Smooth muscle cell (in vitro differentiated cells): Measurements from ENCODE around the gene PPIL3. TPM values are rescaled to one million over a fixed set of nuclear protein-coding genes. Genes with fewer than 3 reads are reported as not detected.

Experiments used
- DNase-seq: peaks from one replicate; lab custom pipeline; 2025; ENCODE audit not compliant: unreplicated experiment; lab: John Stamatoyannopoulos, UW
- H2AFZ ChIP-seq: fragments of 200-600 bp; sonication (generic); 2 replicates; pipeline ENCODE4 v1.6.0; 2016; ENCODE audit warnings: antibody characterized with exemption, low read depth, mild to moderate bottlenecking
- H3F3A ChIP-seq: fragments of 200-600 bp; sonication (generic); 2 replicates; pipeline ENCODE4 v1.6.0; 2017; ENCODE audit warnings: antibody characterized with exemption, low read depth
- H3K27ac ChIP-seq: fragments of 200-600 bp; sonication (generic); 2 replicates; pipeline ENCODE4 v1.5.1; 2016; ENCODE audit warnings: low read depth, mild to moderate bottlenecking
- H3K27me3 ChIP-seq: fragments of 200-600 bp; sonication (generic); 2 replicates; pipeline ENCODE4 v1.6.1; 2016; ENCODE audit warnings: low read depth, mild to moderate bottlenecking
- H3K36me3 ChIP-seq: fragments of 200-600 bp; sonication (generic); 2 replicates; pipeline ENCODE4 v1.5.1; 2016; ENCODE audit warnings: low read depth
- H3K4me1 ChIP-seq: fragments of 200-600 bp; sonication (generic); 2 replicates; pipeline ENCODE4 v1.5.1; 2016; ENCODE audit warnings: low read depth
- H3K4me2 ChIP-seq: fragments of 200-600 bp; sonication (generic); 2 replicates; pipeline ENCODE4 v1.6.0; 2016; ENCODE audit warnings: mild to moderate bottlenecking
- H3K4me3 ChIP-seq: fragments of 200-600 bp; sonication (generic); 2 replicates; pipeline ENCODE4 v1.5.1; 2016; ENCODE audit warnings: mild to moderate bottlenecking
- H3K79me2 ChIP-seq: fragments of 200-600 bp; sonication (generic); 2 replicates; pipeline ENCODE4 v1.6.0; 2016; ENCODE audit warnings: low read depth, mild to moderate bottlenecking
- H3K9ac ChIP-seq: fragments of 200-600 bp; sonication (generic); 2 replicates; pipeline ENCODE4 v1.6.0; 2016; ENCODE audit warnings: low read depth
- H3K9me3 ChIP-seq: fragments of 200-600 bp; sonication (generic); replicated peaks from 2 replicates; pipeline ENCODE4 v1.5.1; 2016; ENCODE audit warnings: low read depth
- H4K20me1 ChIP-seq: fragments of 200-600 bp; sonication (generic); 2 replicates; pipeline ENCODE4 v1.6.0; 2016; ENCODE audit warnings: low read depth
- CTCF ChIP-seq: fragments of 200-600 bp; sonication (generic); IDR thresholded peaks from 2 replicates; pipeline ENCODE4 v1.5.1; 2017; ENCODE audit warnings: borderline replicate concordance, mild to moderate bottlenecking, antibody characterized with exemption; ENCODE audit not compliant: insufficient read depth, poor library complexity, severe bottlenecking
- WGBS: methylation state at CpG from one replicate; pipeline ENCODE4 v1.1.7; 2016; ENCODE audit warnings: low lambda C conversion rate; 5-methylcytosine and 5-hydroxymethylcytosine counted together
- polyA plus RNA-seq: library from polyadenylated mRNA; unstranded; fragments of >200 nt; fragmentation: Nextera tagmentation; extraction: Ambion mirVana; gene quantifications from 2 replicates; pipeline ENCODE4 v1.2.1, GENCODE V29; 2016
- total RNA-seq: library from RNA; depleted of rRNA; stranded (reverse); fragments of >200 nt; gene quantifications from 2 replicates; pipeline ENCODE4 v1.2.3, GENCODE V29; 2014

PPIL3 gene
- total and polyA plus RNA-seq, 2 experiments from 2014 or later, result 42.5 to 70.1 TPM

- Histone ChIP-seq H2AFZ (no peak overlapping the region), H3K27me3 (no peaks in the 10 kb centered on the region), H3K9me3 (no peaks in the 10 kb centered on the region), H3K4me2 (no peak overlapping the region), H3K4me1 (no peaks in the 10 kb centered on the region), H4K20me1 (peaks cover 24% of the 10 kb centered on the region), H3K27ac (no peak overlapping the region), H3K79me2 (no peaks in the 10 kb centered on the region), H3F3A (peaks cover 23% of the 10 kb centered on the region), H3K4me3 (no peak overlapping the region), H3K36me3 (peaks cover 10% of the 10 kb centered on the region), H3K9ac (no peak overlapping the region)
- no peak for TF ChIP-seq CTCF
- WGBS, result 92% methylated on average over 4 of the region's 4 CpGs
- DNase-seq, result no peak
Observed at GRCh38 chr2:200847939-200848338, 40.9 kb downstream of the PPIL3 start.

GRCh38 chr2:200847269-200847668, 41.6 kb downstream of the PPIL3 start:
- H3K4me1 ChIP-seq, result no peaks in the 10 kb centered on the region
- peaks cover 16% of the 10 kb centered on the region for H3F3A ChIP-seq
- no peak overlapping the region for H3K27ac ChIP-seq
- no peak overlapping the region for H2AFZ ChIP-seq
- H3K4me3 ChIP-seq, result no peak overlapping the region
- H3K36me3 ChIP-seq, result peaks cover 3% of the 10 kb centered on the region
- H3K4me2 ChIP-seq, result no peak overlapping the region
- H3K79me2 ChIP-seq, result no peaks in the 10 kb centered on the region
- no peak for TF ChIP-seq CTCF
- H3K27me3 ChIP-seq, result no peaks in the 10 kb centered on the region
- peaks cover 17% of the 10 kb centered on the region for H4K20me1 ChIP-seq
- no peak overlapping the region for H3K9ac ChIP-seq
- no peak for DNase-seq
- H3K9me3 ChIP-seq, result no peaks in the 10 kb centered on the region

GRCh38 chr2:200845669-200846325, 43.1 kb downstream of the PPIL3 start:
- TF ChIP-seq CTCF, result no peak
- no peak overlapping the region for H3K27ac ChIP-seq
- no peaks in the 10 kb centered on the region for H3K79me2 ChIP-seq
- no peak overlapping the region for H3K9ac ChIP-seq
- no peaks in the 10 kb centered on the region for H3K36me3 ChIP-seq
- 91% methylated on average over 10 of the region's 10 CpGs for WGBS
- H2AFZ ChIP-seq, result no peak overlapping the region
- DNase-seq, result no peak
- H3K9me3 ChIP-seq, result no peaks in the 10 kb centered on the region
- no peak overlapping the region for H3K4me2 ChIP-seq
- H4K20me1 ChIP-seq, result peaks cover 2% of the 10 kb centered on the region
- H3K4me1 ChIP-seq, result no peaks in the 10 kb centered on the region
- H3K27me3 ChIP-seq, result no peaks in the 10 kb centered on the region
- peaks cover 3% of the 10 kb centered on the region for H3F3A ChIP-seq
- no peak overlapping the region for H3K4me3 ChIP-seq

- Histone ChIP-seq H3K9ac (no peak overlapping the region), H3K36me3 (no peaks in the 10 kb centered on the region), H3K79me2 (no peaks in the 10 kb centered on the region), H3K4me2 (no peak overlapping the region), H3K27me3 (no peaks in the 10 kb centered on the region), H3F3A (no peaks in the 10 kb centered on the region), H3K27ac (no peak overlapping the region), H3K4me3 (no peak overlapping the region), H3K4me1 (no peaks in the 10 kb centered on the region), H3K9me3 (no peaks in the 10 kb centered on the region), H4K20me1 (no peaks in the 10 kb centered on the region), H2AFZ (no peak overlapping the region)
- DNase-seq, result no peak
- 93% methylated on average over 5 of the region's 5 CpGs for WGBS
- TF ChIP-seq CTCF, result no peak
Observed at GRCh38 chr2:200845194-200845593, 43.7 kb downstream of the PPIL3 start.
